HL-60/S4 (cell line): Measurements from ENCODE around the gene PAIP2.
"Not testable (repeated sequence)": the region's sequence is repeated elsewhere in the genome, so short reads cannot be mapped to it uniquely, and the experiment has no call there.

Source experiments
- in situ Hi-C: fragments of 300-500 bp; cut with MboI; formaldehyde crosslinking; loops from 2 replicates; pipeline ENCODE4 v1.14.3; 2022; ENCODE audit warnings: low sequenced_read_pairs

Gene PAIP2

DNA sequence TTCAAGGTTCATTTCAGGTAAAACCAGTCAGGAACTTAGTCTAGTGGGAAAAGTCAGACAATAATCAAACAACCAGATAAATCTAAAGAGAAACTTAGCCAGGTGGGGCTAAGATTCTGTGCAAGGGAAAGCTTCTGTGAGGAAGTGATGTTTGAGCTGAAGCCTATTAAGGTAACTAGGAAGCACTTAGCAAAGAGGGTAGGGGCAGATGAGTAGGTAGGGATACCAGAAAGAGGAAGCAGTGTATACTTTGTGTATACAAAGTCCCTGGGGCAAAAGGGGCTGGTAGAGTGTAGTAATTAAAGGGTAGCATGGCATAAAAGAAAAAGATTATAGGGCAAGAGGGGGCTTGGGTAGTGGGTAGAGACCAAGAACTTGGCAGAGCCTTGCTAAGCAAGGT, 65.9 kb downstream of the PAIP2 start:
- in situ Hi-C loops, result no loop called here

- in situ Hi-C loops, result no loop called here
Observed at GRCh38 chr5:139408191-139408590, 66.5 kb downstream of the PAIP2 start.

DNA sequence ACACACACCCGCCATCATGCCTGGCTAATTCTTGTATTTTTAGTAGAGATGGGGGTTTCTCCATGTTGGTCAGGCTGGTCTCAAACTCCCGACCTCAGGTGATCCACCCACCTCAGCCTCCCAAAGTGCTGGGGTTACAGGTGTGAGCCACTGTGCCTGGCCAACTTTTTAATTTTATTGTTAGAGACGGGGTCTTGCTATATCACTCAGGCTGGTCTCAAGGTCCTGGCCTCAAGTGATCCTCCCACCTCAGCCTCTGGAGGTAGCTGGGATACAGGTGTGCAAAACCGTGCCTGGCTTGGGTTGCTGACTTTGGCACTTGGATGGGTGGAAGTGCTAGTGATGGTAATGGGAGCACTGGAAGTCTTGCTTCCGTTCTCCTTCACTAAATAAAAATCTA, 67.5 kb downstream of the PAIP2 start:
- in situ Hi-C loops, result not testable (repeated sequence)

- in situ Hi-C loops, result no loop called here
Observed at GRCh38 chr5:139410121-139410992, 68.7 kb downstream of the PAIP2 start.

DNA sequence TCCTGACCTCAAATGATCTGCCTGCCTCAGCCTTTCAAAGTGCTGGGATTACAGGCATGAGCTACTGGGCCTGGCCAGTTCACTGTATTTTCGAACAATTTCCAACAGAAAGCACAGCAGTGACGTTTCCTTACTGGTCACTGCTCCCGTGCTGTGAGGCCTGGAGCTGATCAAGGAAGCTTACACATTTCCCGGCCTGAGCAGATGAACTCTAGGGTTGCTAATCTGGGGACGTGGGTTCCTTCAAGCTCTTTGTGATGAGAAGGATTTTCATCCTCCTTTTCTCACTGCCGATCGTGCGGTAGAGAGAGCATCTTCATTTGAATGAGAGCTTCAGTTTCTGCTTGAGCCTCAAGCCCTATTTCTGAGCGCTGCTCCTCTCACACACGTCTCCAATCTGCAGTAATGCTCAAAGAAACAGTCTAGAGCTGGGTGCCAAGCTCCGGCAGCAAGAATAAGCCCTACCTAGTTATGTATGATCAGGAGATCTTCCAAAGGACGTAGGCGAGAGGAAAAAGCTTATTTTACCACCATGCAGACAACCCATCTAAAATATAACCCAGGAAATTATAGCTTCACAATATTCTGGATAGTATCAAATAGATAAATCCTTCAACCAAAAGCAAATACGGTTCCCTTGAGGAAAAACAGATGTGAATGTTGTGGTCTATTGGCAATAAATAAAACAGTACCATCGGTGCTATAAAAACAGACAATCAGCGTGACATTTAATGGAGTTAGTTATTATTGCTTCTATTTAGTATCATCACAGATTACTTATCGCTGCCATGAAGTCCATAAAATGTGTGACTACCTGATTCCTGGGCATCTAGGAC, 69.6 kb downstream of the PAIP2 start:
- in situ Hi-C loops, result no loop called here

DNA sequence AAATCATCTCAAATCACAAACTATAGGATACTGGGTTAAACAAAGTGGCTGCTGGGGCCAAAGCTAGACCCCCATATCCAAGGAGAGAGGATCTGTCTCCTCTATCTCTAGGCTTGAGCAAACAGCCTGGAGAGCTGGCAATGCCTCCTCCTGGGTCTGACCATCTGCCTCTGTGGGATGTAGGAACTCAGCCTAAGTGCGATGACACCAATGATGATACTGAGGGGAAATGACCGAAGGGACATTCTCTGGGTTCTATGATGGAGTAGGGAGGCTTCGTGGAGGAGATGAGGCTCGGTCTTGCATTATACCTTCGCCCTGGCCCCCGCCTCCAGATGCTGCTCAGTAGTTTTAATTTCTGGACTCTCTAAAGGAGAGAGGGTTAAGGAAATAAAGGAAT, 71.5 kb downstream of the PAIP2 start:
- in situ Hi-C loops, result no loop called here

GRCh38 chr5:139413963-139414362, 72.3 kb downstream of the PAIP2 start:
- in situ Hi-C loops, result no loop called here

- in situ Hi-C loops, result no loop called here
Observed at GRCh38 chr5:139414581-139415130, 73.0 kb downstream of the PAIP2 start.

- in situ Hi-C loops, result no loop called here
Observed at GRCh38 chr5:139415221-139415861, 73.7 kb downstream of the PAIP2 start.

DNA sequence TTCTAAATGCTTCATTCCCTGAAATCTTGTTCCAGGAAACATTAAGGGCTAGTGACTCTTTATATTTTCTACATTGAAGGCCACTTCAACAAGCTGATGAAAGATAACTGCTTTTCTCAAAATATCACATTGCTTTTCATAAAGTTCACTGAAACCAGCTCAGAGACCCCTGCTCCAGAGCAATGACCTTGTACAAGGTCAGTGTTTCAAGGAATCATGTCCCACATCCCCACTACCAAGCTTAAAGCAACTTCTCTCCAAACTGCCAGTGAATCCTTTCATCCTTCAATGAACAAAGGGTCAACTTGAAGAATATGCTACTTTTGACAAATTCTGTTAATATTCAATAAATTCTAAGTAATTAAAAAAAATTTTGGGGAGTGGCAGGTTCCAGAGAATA, 74.2 kb downstream of the PAIP2 start:
- in situ Hi-C loops, result no loop called here

DNA sequence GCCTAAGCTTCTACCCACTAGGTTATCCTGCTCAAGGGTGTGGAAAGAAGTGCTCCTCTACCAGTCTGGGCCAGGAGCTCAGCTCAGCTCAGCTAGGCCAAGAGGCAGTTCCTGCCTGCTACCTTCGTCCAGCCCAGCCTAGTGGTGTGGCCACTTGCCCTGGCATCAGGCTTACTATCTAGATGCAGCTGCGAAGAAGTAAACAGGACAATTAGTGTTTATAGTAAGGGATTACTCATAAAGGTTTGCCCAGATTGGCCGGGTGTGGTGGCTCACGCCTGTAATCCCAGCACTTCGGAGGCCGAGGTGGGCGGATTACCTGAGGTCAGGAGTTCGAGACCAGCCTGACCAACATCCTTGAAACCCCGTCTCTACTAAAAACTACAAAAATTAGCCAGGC, 75.0 kb downstream of the PAIP2 start:
- in situ Hi-C loops, result no loop called here

DNA sequence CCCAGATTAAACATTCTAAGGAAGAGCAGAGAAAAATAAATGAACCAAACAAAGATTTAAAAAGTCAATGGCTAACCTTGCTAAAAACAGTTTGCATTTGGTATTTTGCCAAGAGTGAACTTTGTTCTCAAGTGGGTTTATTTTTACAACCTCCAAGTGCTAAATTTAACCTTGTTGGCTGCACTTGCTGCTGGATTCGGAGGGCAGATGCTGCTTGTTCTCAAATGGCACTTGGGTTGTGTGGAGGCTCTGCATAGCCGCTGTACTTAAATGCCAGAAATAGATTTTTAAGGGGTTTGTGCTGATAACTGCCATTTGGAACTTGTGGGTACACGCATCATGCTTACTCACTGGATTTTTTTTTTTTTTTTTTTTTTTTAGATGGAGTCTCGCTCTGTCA, 75.6 kb downstream of the PAIP2 start:
- in situ Hi-C loops, result no loop called here

- in situ Hi-C loops, result no loop called here
Observed at GRCh38 chr5:139418793-139419192, 77.1 kb downstream of the PAIP2 start.
